EH (cell line): ENCODE measurements around the gene CAMK2G.
"Not testable (repeated sequence)": the region's sequence is repeated elsewhere in the genome, so short reads cannot be mapped to it uniquely, and the experiment has no call there.

Experiments used
- DNase-seq: peaks from one replicate; pipeline ENCODE4 v3.0.0-alpha.2; 2015; ENCODE audit warnings: low read depth

Gene CAMK2G

GRCh38 chr10:73840056-73840402 lies 34.3 kb downstream of the CAMK2G start:
- no peak for DNase-seq

GRCh38 chr10:73839276-73839966 lies 34.9 kb downstream of the CAMK2G start:
- no peak for DNase-seq

- DNase-seq, result peak; percentile 14
Measured at GRCh38 chr10:73838827-73839226, 35.5 kb downstream of the CAMK2G start.

GRCh38 chr10:73838008-73838567 lies 36.3 kb downstream of the CAMK2G start:
- no peak for DNase-seq

GRCh38 chr10:73837072-73837471 lies 37.3 kb downstream of the CAMK2G start:
- DNase-seq, result peak; percentile 64

- no peak for DNase-seq
Measured at GRCh38 chr10:73836427-73836980, 37.9 kb downstream of the CAMK2G start.

- not testable (repeated sequence) for DNase-seq
Measured at GRCh38 chr10:73829090-73829489, 45.3 kb downstream of the CAMK2G start.

GRCh38 chr10:73828161-73828560 lies 46.2 kb downstream of the CAMK2G start:
- no peak for DNase-seq

GRCh38 chr10:73827346-73828089 lies 46.8 kb downstream of the CAMK2G start:
- peak; percentile 69 for DNase-seq

- DNase-seq, result no peak
Measured at GRCh38 chr10:73824146-73824725, 50.1 kb downstream of the CAMK2G start.

- no peak for DNase-seq
Measured at GRCh38 chr10:73823391-73823790, 51.0 kb downstream of the CAMK2G start.

GRCh38 chr10:73819513-73820093 lies 54.8 kb downstream of the CAMK2G start:
- DNase-seq, result no peak

- no peak for DNase-seq
Measured at GRCh38 chr10:73819081-73819480, 55.3 kb downstream of the CAMK2G start.

- no peak for DNase-seq
Measured at GRCh38 chr10:73818402-73818801, 56.0 kb downstream of the CAMK2G start.

- no peak for DNase-seq
Measured at GRCh38 chr10:73817826-73818225, 56.5 kb downstream of the CAMK2G start.

GRCh38 chr10:73816917-73817729 lies 57.2 kb downstream of the CAMK2G start:
- DNase-seq, result no peak

- DNase-seq, result no peak
Measured at GRCh38 chr10:73815719-73816030, 58.7 kb downstream of the CAMK2G start.

GRCh38 chr10:73814896-73815718 lies 59.2 kb downstream of the CAMK2G start:
- DNase-seq, result no peak

- DNase-seq, result no peak
Measured at GRCh38 chr10:73814276-73814895, 60.0 kb downstream of the CAMK2G start.

GRCh38 chr10:73813333-73813732 lies 61.0 kb downstream of the CAMK2G start:
- DNase-seq, result no peak
